Measurements from ENCODE around the gene GABRA6.

- TF ChIP-seq REST (IDR thresholded peaks at IDR 0.05) (no peak), CTCF (IDR thresholded peaks at IDR 0.05; ENCODE audit: low read depth, low read length, missing input control) (no peak), MAX (IDR thresholded peaks at IDR 0.05) (no peak), YY1 (IDR thresholded peaks at IDR 0.05) (no peak), FOXA1 (IDR thresholded peaks at IDR 0.05) (no peak)
These were observed 23.7 kb downstream of the GABRA6 start for GRCh38 chr5:161709239-161709638.

All from liver (tissue), 2 donors.